ENCODE results near the gene PRSS1. TPM values are rescaled to one million over a fixed set of nuclear protein-coding genes. Genes with fewer than 3 reads are reported as not detected.

PRSS1 gene
- total and polyA plus RNA-seq, 2 of the 8 experiments (the other 6 are each of a cell fraction or from before 2014, with no cell fraction given): 0.09 TPM; not detected in 1

DNA sequence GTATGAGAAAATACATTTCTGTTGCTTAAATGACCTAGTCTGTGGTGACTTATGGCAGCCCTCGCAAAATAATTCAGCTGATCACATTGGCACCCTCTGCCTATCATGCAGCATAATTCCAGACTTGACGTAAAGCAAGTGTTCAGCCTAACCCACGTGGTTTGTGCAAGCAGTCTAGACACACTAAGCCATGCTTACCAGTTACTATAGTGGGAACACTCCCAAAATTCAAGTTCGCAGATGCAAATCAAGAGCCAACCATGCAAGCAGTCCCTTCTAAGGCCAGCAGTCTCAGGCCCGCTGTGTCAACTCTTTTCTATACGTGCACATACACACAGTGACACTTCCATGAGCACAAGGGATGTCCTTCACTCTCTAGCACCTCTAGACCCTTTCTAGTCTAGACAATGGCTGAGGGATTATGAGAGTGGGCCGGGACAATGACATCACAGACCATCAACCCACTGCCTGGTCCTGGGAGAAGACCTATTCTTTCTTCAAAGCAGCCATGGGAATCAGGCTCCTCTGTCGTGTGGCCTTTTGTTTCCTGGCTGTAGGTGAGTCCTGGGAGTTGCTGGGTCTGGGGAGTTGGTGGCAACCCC, 29.0 kb upstream of the PRSS1 start:
- POLR2A ChIA-PET (ENCODE audit: partially characterized antibody): no interaction called here
- H4K20me1 ChIP-seq (replicated peaks in 1 of 2; ENCODE audit: control insufficient read depth in 1 of 2, insufficient read depth in 2 of 2, low read length in 2 of 2): no peaks in the 10 kb centered on the region
- no peak overlapping the region for H3K14ac ChIP-seq (ENCODE audit: insufficient read length)
- H3K9me3 ChIP-seq (ENCODE audit: insufficient read depth in 2 of 2, low read depth in 1 of 2, low read length in 1 of 2): no peaks in the 10 kb centered on the region
- no peak overlapping the region for H3K56ac ChIP-seq (replicated peaks; ENCODE audit: insufficient read length, low read depth, low read length)
- no peak overlapping the region for H2BK20ac ChIP-seq (ENCODE audit: low read length)
- H4K8ac ChIP-seq (ENCODE audit: extremely low read depth, insufficient read depth, low read length): no peak overlapping the region
- no peaks in the 10 kb centered on the region for H3K27me3 ChIP-seq (replicated peaks in 1 of 4; ENCODE audit: control insufficient read depth in 3 of 4, extremely low read depth in 1 of 4, insufficient read depth in 3 of 4, low read length in 3 of 4)
- no peak overlapping the region for H2BK12ac ChIP-seq (ENCODE audit: low read depth, low read length)
- H4K5ac ChIP-seq (ENCODE audit: insufficient read length, low read depth, low read length): no peak overlapping the region
- H3K4me3 ChIP-seq (ENCODE audit: extremely low read depth in 1 of 4, insufficient read depth in 2 of 4, low read depth in 3 of 4, low read length in 4 of 4): no peak overlapping the region
- no peak overlapping the region for H2BK5ac ChIP-seq (ENCODE audit: low read depth, low read length)
- H3K23ac ChIP-seq (ENCODE audit: insufficient read length): no peak overlapping the region
- H3K36me3 ChIP-seq (ENCODE audit: control insufficient read depth in 2 of 4, insufficient read depth in 4 of 4, low read length in 3 of 4): no peaks in the 10 kb centered on the region
- H3K23me2 ChIP-seq (ENCODE audit: low read depth, low read length): no peaks in the 10 kb centered on the region
- no peaks in the 10 kb centered on the region for H3K79me2 ChIP-seq (ENCODE audit: control insufficient read depth in 1 of 2, insufficient read depth in 2 of 2, low read length in 2 of 2)
- no peak overlapping the region for H2BK120ac ChIP-seq (replicated peaks; ENCODE audit: low read depth, low read length)
- DNase-seq (ENCODE audit: low read depth in 1 of 2, low spot score in 2 of 2) (no peak), FAIRE-seq (no peak)
- CTCF ChIA-PET (ENCODE audit: partially characterized antibody): interaction anchor here (0.7 to 1.3 kb wide), 3 partner anchors 8 to 63 kb away, joined by 3 read pairs; no protein-coding TSS in a partner anchor
- 92% methylated on average over 8 of the region's 8 CpGs; no CpG with 5 or more reads in 1 of the 2 experiments for WGBS, 2 experiments (ENCODE audit: extremely low coverage in 1 of 2, insufficient coverage in 1 of 2, insufficient read length in 1 of 2, insufficient replicate concordance in 2 of 2, low coverage in 1 of 2, low lambda C conversion rate in 2 of 2, missing lambda C conversion rate in 1 of 2)
- no peak overlapping the region for H4K91ac ChIP-seq (replicated peaks; ENCODE audit: insufficient read length, low read length)
- H3K79me1 ChIP-seq (ENCODE audit: low read depth, low read length): no peaks in the 10 kb centered on the region
- no peak overlapping the region; the same call in 1 of the 2 replicates for H3K27ac ChIP-seq (ENCODE audit: low read depth, low read length)
- no peak overlapping the region for H3K4ac ChIP-seq (replicated peaks; ENCODE audit: insufficient read length, low read depth, low read length)
- H3K4me1 ChIP-seq (replicated peaks in 1 of 4; ENCODE audit: control insufficient read depth in 3 of 4, insufficient read depth in 4 of 4, low read length in 3 of 4): no peaks in the 10 kb centered on the region
- H2AK5ac ChIP-seq (ENCODE audit: low read depth, low read length): no peak overlapping the region
- H3K9ac ChIP-seq (replicated peaks in 1 of 4; ENCODE audit: extremely low read depth in 1 of 4, low read depth in 3 of 4, low read length in 3 of 4): no peak overlapping the region
- no peak overlapping the region for H2BK15ac ChIP-seq (ENCODE audit: low read length)
- TF ChIP-seq TCF12 (IDR thresholded peaks at IDR 0.05; ENCODE audit: low read depth, low read length) (no peak), KDM5A (IDR thresholded peaks at IDR 0.05; ENCODE audit: low read length) (no peak), EZH2 (IDR thresholded peaks at IDR 0.05; ENCODE audit: low read depth, low read length, severe bottlenecking) (no peak), BACH1 (IDR thresholded peaks at IDR 0.05; ENCODE audit: low read length) (no peak), RXRA (IDR thresholded peaks at IDR 0.05; ENCODE audit: insufficient read depth, low read depth, low read length) (no peak), ASH2L (IDR thresholded peaks at IDR 0.05; ENCODE audit: low read length) (no peak), JUND (IDR thresholded peaks at IDR 0.05; ENCODE audit: low read length) (no peak)
- no peak overlapping the region for H3K4me2 ChIP-seq (ENCODE audit: insufficient read depth in 1 of 2, low read depth in 2 of 2, low read length in 2 of 2)
- H3K18ac ChIP-seq (ENCODE audit: extremely low read depth, low read length): no peak overlapping the region
- no peak overlapping the region for H2AFZ ChIP-seq (ENCODE audit: low read length)

Data from H1 (cell line).